BLaER1 (cell line): ENCODE data around the gene CCDC127.
"Not testable (repeated sequence)": the region's sequence is repeated elsewhere in the genome, so short reads cannot be mapped to it uniquely, and the experiment has no call there.

Experiments used
- H3K27ac ChIP-seq: shearing (Covaris generic); formaldehyde crosslinking; 2 replicates; pipeline ENCODE4 v1.8.1; 2022
- H3K27me3 ChIP-seq: shearing (Covaris generic); formaldehyde crosslinking; 2 replicates; pipeline ENCODE4 v1.8.1; 2022
- H3K36me3 ChIP-seq: shearing (Covaris generic); formaldehyde crosslinking; 2 replicates; pipeline ENCODE4 v1.8.1; 2022
- H3K4me1 ChIP-seq: shearing (Covaris generic); formaldehyde crosslinking; 2 replicates; pipeline ENCODE4 v1.8.1; 2022
- H3K4me2 ChIP-seq: shearing (Covaris generic); formaldehyde crosslinking; 2 replicates; pipeline ENCODE4 v1.8.1; 2022
- H3K4me3 ChIP-seq: shearing (Covaris generic); formaldehyde crosslinking; 2 replicates; pipeline ENCODE4 v1.8.1; 2022
- H3K9ac ChIP-seq: shearing (Covaris generic); formaldehyde crosslinking; 2 replicates; pipeline ENCODE4 v1.8.1; 2022
- H3K9me3 ChIP-seq: shearing (Covaris generic); formaldehyde crosslinking; 2 replicates; pipeline ENCODE4 v1.8.1; 2022
- H4K20me1 ChIP-seq: shearing (Covaris generic); formaldehyde crosslinking; 2 replicates; pipeline ENCODE4 v1.8.1; 2022
- Cebpa-rat ChIP-seq: shearing (Covaris generic); IDR thresholded peaks from 2 replicates; pipeline ENCODE4 v1.8.1; 2022

CCDC127 gene

GRCh38 chr5:230711-231110, 12.8 kb upstream of the CCDC127 start:
- Histone ChIP-seq H3K36me3 (peaks cover 100% of the 10 kb centered on the region), H3K27ac (no peak overlapping the region), H3K9ac (no peak overlapping the region), H3K9me3 (no peaks in the 10 kb centered on the region), H3K4me1 (no peaks in the 10 kb centered on the region), H3K4me2 (no peak overlapping the region), H3K27me3 (no peaks in the 10 kb centered on the region), H3K4me3 (no peak overlapping the region), H4K20me1 (peaks cover 58% of the 10 kb centered on the region)
- TF ChIP-seq Cebpa-rat, result no peak

- peaks cover 100% of the 10 kb centered on the region for H3K36me3 ChIP-seq
- no peaks in the 10 kb centered on the region for H3K27me3 ChIP-seq
- peaks cover 75% of the 10 kb centered on the region for H4K20me1 ChIP-seq
- no peaks in the 10 kb centered on the region for H3K9me3 ChIP-seq
- no peak overlapping the region for H3K4me2 ChIP-seq
- no peaks in the 10 kb centered on the region for H3K4me1 ChIP-seq
- H3K4me3 ChIP-seq, result no peak overlapping the region
- H3K27ac ChIP-seq, result no peak overlapping the region
- no peak overlapping the region for H3K9ac ChIP-seq
- TF ChIP-seq Cebpa-rat, result no peak
Measured at GRCh38 chr5:228886-229285, 10.9 kb upstream of the CCDC127 start.

GRCh38 chr5:227375-227774, 9.4 kb upstream of the CCDC127 start:
- H3K4me3 ChIP-seq, H3K9me3 ChIP-seq, H3K27me3 ChIP-seq, H3K4me2 ChIP-seq, H3K27ac ChIP-seq, H3K9ac ChIP-seq: not testable (repeated sequence)
- peaks cover 97% of the 10 kb centered on the region for H3K36me3 ChIP-seq
- H3K4me1 ChIP-seq, result peaks cover 12% of the 10 kb centered on the region
- peaks cover 81% of the 10 kb centered on the region for H4K20me1 ChIP-seq

GRCh38 chr5:225334-225733, 7.4 kb upstream of the CCDC127 start:
- Histone ChIP-seq H3K4me2 (no peak overlapping the region), H4K20me1 (peaks cover 81% of the 10 kb centered on the region), H3K9ac (no peak overlapping the region), H3K9me3 (no peaks in the 10 kb centered on the region), H3K4me1 (peaks cover 32% of the 10 kb centered on the region), H3K27ac (no peak overlapping the region), H3K27me3 (no peaks in the 10 kb centered on the region), H3K4me3 (no peak overlapping the region), H3K36me3 (peaks cover 79% of the 10 kb centered on the region)
- no peak for TF ChIP-seq Cebpa-rat

- no peak for TF ChIP-seq Cebpa-rat
- Histone ChIP-seq H3K9me3 (no peaks in the 10 kb centered on the region), H3K36me3 (peaks cover 64% of the 10 kb centered on the region), H3K27me3 (no peaks in the 10 kb centered on the region), H4K20me1 (peaks cover 85% of the 10 kb centered on the region), H3K27ac (no peak overlapping the region), H3K4me1 (peaks cover 33% of the 10 kb centered on the region), H3K9ac (no peak overlapping the region), H3K4me3 (no peak overlapping the region), H3K4me2 (no peak overlapping the region)
Measured at GRCh38 chr5:223791-224190, 5.8 kb upstream of the CCDC127 start.

- Histone ChIP-seq H4K20me1 (peaks cover 86% of the 10 kb centered on the region), H3K9ac (peak overlapping the region; percentile 39; the same call in 1 of the 2 replicates)
- not testable (repeated sequence) for H3K4me3 ChIP-seq
Measured at GRCh38 chr5:222951-223715, 5.2 kb upstream of the CCDC127 start.

GRCh38 chr5:219991-220390, 2.0 kb upstream of the CCDC127 start:
- no peaks in the 10 kb centered on the region for H3K27me3 ChIP-seq
- H4K20me1 ChIP-seq, result peaks cover 70% of the 10 kb centered on the region
- no peak for TF ChIP-seq Cebpa-rat
- no peaks in the 10 kb centered on the region for H3K9me3 ChIP-seq
- H3K4me3 ChIP-seq, result peak overlapping the region; percentile 100
- H3K4me2 ChIP-seq, result peak overlapping the region; percentile 93
- H3K9ac ChIP-seq, result peak overlapping the region; percentile 98
- peak overlapping the region; percentile 97 for H3K27ac ChIP-seq
- H3K36me3 ChIP-seq, result peaks cover 26% of the 10 kb centered on the region
- H3K4me1 ChIP-seq, result peaks cover 53% of the 10 kb centered on the region

More at GRCh38 chr5:222951-223715, 5.2 kb upstream of the CCDC127 start:
- H3K27me3 ChIP-seq, H3K9me3 ChIP-seq: not testable (repeated sequence)
- Histone ChIP-seq H3K4me2 (peak overlapping the region; percentile 58), H3K36me3 (peaks cover 57% of the 10 kb centered on the region), H3K4me1 (peaks cover 33% of the 10 kb centered on the region), H3K27ac (peak overlapping the region; percentile 6)

GRCh38 chr5:219460-219863, 1.5 kb upstream of the CCDC127 start:
- Histone ChIP-seq H3K4me1 (peaks cover 58% of the 10 kb centered on the region), H3K9ac (peak overlapping the region; percentile 98), H4K20me1 (peaks cover 69% of the 10 kb centered on the region), H3K27ac (peak overlapping the region; percentile 97), H3K9me3 (no peaks in the 10 kb centered on the region), H3K4me3 (peak overlapping the region; percentile 100), H3K36me3 (peaks cover 21% of the 10 kb centered on the region), H3K4me2 (peak overlapping the region; percentile 93), H3K27me3 (no peaks in the 10 kb centered on the region)
- TF ChIP-seq Cebpa-rat, result no peak

GRCh38 chr5:218457-219291, 721 bp upstream of the CCDC127 start:
- peak overlapping the region; percentile 93 for H3K4me2 ChIP-seq
- H3K9me3 ChIP-seq, result no peaks in the 10 kb centered on the region
- peak overlapping the region; percentile 98 for H3K9ac ChIP-seq
- peaks cover 66% of the 10 kb centered on the region for H3K4me1 ChIP-seq
- no peak for TF ChIP-seq Cebpa-rat
- H3K4me3 ChIP-seq, result peak overlapping the region; percentile 100
- peaks cover 15% of the 10 kb centered on the region for H3K36me3 ChIP-seq
- H3K27ac ChIP-seq, result peak overlapping the region; percentile 97
- H3K27me3 ChIP-seq, result no peaks in the 10 kb centered on the region
- peaks cover 69% of the 10 kb centered on the region for H4K20me1 ChIP-seq

- Histone ChIP-seq H3K4me3 (peak overlapping the region; percentile 31; the same call in 1 of the 2 replicates), H3K4me2 (peak overlapping the region; percentile 88), H3K4me1 (peaks cover 47% of the 10 kb centered on the region), H3K27ac (peak overlapping the region; percentile 35; the same call in 1 of the 2 replicates), H4K20me1 (peaks cover 50% of the 10 kb centered on the region)
- not testable (repeated sequence) for H3K9me3 ChIP-seq, H3K27me3 ChIP-seq, H3K9ac ChIP-seq, H3K36me3 ChIP-seq
Measured at GRCh38 chr5:216076-216475, 1.9 kb downstream of the CCDC127 start.

GRCh38 chr5:215256-215655, 2.7 kb downstream of the CCDC127 start:
- peak overlapping the region; percentile 88 for H3K4me2 ChIP-seq
- peaks cover 45% of the 10 kb centered on the region for H4K20me1 ChIP-seq
- H3K27me3 ChIP-seq, H3K36me3 ChIP-seq, H3K9me3 ChIP-seq: not testable (repeated sequence)
- peaks cover 41% of the 10 kb centered on the region for H3K4me1 ChIP-seq
- H3K27ac ChIP-seq, result peak overlapping the region; percentile 75; the same call in 1 of the 2 replicates
- peak overlapping the region; percentile 52; the same call in 1 of the 2 replicates for H3K4me3 ChIP-seq
- peak overlapping the region; percentile 41; the same call in 1 of the 2 replicates for H3K9ac ChIP-seq
